ENCODE data around the gene CHCHD1. TPM values are rescaled to one million over a fixed set of nuclear protein-coding genes. Genes with fewer than 3 reads are reported as not detected.

The CHCHD1 gene
- total RNA-seq, 1 experiment from 2014 or later: 238 TPM

DNA sequence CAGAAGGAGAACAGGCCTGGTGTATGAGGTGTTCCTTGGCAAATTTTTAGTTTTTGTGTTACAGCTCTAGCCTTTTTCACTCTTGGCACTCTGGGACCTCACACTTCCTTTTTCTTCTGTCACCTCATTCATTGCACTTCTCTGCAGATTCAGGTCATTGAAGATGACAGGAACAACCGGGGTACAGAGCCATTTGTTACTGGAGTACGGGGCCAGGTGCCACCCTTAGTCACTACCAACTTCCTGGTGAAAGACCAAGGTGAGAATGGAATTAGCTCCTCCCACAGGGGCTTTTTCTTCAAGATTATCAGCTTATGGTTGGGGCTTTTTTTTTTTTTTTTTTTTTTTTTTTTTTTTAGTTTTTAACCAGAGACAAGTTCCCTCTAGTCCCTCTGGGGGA is 18.5 kb upstream of the CHCHD1 start:
- no peak overlapping the region for H2AFZ ChIP-seq (ENCODE audit: low read length)
- H3K36me3 ChIP-seq (ENCODE audit: low read depth, low read length): peaks cover 87% of the 10 kb centered on the region
- 0 out of 2 replicates have a peak overlapping the region, but pooled peaks have one; percentile 0 for H3K9ac ChIP-seq (ENCODE audit: low read length)
- H3K27ac ChIP-seq (ENCODE audit: low read length): peak overlapping the region; percentile 56
- CTCF ChIA-PET: no interaction called here
- H3F3A ChIP-seq (ENCODE audit: low read length, unreplicated experiment): peaks cover 18% of the 10 kb centered on the region
- BruUV-seq (replicated peaks): no TSS peak
- POLR2A ChIA-PET (ENCODE audit: unreplicated experiment): interaction anchor here (0.6 to 1.5 kb wide), 2 partner anchors 8 to 17 kb away, joined by 4 to 14 read pairs; a partner anchor contains a TSS
- H4K20me1 ChIP-seq (ENCODE audit: low read length): peaks cover 22% of the 10 kb centered on the region
- no peaks in the 10 kb centered on the region for H3K9me2 ChIP-seq (replicated peaks; ENCODE audit: low read length)
- H3K4me1 ChIP-seq (ENCODE audit: insufficient read depth, low read length): peaks cover 34% of the 10 kb centered on the region
- H3K4me3 ChIP-seq (ENCODE audit: low read length): peak overlapping the region; percentile 1; the same call in 1 of the 2 replicates
- intact Hi-C loops (cut with micrococcal nuclease): loop anchor here (1.0 to 2.0 kb wide), 2 partner anchors 9 to 19 kb away; partner anchors contain the start of gene SEC24C
- peak; percentile 14; the same call in 1 of the 2 replicates for ATAC-seq
- no peaks in the 10 kb centered on the region for H3K27me3 ChIP-seq (ENCODE audit: low read length)
- H3K79me2 ChIP-seq (ENCODE audit: low read length): peaks cover 37% of the 10 kb centered on the region
- H3K9me3 ChIP-seq (ENCODE audit: low read length): no peaks in the 10 kb centered on the region
- peak overlapping the region; percentile 50 for H3K4me2 ChIP-seq (ENCODE audit: low read length)
- TF ChIP-seq, protein P1, sequence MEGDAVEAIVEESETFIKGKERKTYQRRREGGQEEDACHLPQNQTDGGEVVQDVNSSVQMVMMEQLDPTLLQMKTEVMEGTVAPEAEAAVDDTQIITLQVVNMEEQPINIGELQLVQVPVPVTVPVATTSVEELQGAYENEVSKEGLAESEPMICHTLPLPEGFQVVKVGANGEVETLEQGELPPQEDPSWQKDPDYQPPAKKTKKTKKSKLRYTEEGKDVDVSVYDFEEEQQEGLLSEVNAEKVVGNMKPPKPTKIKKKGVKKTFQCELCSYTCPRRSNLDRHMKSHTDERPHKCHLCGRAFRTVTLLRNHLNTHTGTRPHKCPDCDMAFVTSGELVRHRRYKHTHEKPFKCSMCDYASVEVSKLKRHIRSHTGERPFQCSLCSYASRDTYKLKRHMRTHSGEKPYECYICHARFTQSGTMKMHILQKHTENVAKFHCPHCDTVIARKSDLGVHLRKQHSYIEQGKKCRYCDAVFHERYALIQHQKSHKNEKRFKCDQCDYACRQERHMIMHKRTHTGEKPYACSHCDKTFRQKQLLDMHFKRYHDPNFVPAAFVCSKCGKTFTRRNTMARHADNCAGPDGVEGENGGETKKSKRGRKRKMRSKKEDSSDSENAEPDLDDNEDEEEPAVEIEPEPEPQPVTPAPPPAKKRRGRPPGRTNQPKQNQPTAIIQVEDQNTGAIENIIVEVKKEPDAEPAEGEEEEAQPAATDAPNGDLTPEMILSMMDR (conservative IDR thresholded peaks at IDR 0.05; ENCODE audit: low read depth, low read length): no peak
- TF ChIP-seq EZH2 (IDR thresholded peaks at IDR 0.05; ENCODE audit: low read length, unreplicated experiment): no peak
- TF ChIP-seq EZH2phosphoT487 (IDR thresholded peaks at IDR 0.05; ENCODE audit: borderline replicate concordance, low read length): no peak
- DNase-seq: no peak

DNA sequence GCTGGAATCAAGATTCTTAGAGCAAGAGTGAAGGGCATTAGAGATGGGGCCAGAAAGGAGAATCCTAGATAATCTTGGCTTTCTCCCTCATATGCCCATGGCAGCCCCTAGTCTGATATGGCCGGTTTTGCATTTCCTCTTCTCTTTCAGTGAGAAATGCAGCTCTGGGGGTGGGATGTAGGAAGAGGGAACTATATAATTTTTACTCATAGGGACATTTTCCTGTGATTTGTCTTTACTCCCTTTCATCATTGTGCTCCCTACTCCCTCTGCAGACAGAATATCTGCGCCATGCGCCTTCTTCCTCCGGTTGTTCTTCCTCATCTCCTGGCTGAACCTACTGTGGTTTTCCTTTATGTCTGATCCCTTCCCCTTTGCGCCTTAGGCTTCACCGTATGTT is 16.8 kb upstream of the CHCHD1 start:
- Histone ChIP-seq H3K4me1 (ENCODE audit: insufficient read depth, low read length) (peaks cover 34% of the 10 kb centered on the region), H3K27ac (ENCODE audit: low read length) (no peak overlapping the region), H3K79me2 (ENCODE audit: low read length) (peaks cover 20% of the 10 kb centered on the region), H4K20me1 (ENCODE audit: low read length) (peaks cover 9% of the 10 kb centered on the region; the same call in 1 of the 2 replicates), H3K27me3 (ENCODE audit: low read length) (no peaks in the 10 kb centered on the region), H3K9me2 (replicated peaks; ENCODE audit: low read length) (no peaks in the 10 kb centered on the region), H3K4me3 (ENCODE audit: low read length) (no peak overlapping the region), H3K9ac (ENCODE audit: low read length) (no peak overlapping the region), H3K36me3 (ENCODE audit: low read depth, low read length) (peaks cover 87% of the 10 kb centered on the region), H3K9me3 (ENCODE audit: low read length) (no peaks in the 10 kb centered on the region), H3F3A (ENCODE audit: low read length, unreplicated experiment) (peaks cover 18% of the 10 kb centered on the region), H2AFZ (ENCODE audit: low read length) (no peak overlapping the region), H3K4me2 (ENCODE audit: low read length) (no peak overlapping the region)
- DNase-seq (no peak), ATAC-seq (no peak)
- intact Hi-C loops (cut with micrococcal nuclease): no loop called here
- no peak for TF ChIP-seq EZH2 (IDR thresholded peaks at IDR 0.05; ENCODE audit: low read length, unreplicated experiment)
- ChIA-PET CTCF (no interaction called here), POLR2A (ENCODE audit: unreplicated experiment) (interaction anchor here (0.6 kb wide), 1 partner anchor 7 kb away, joined by 3 read pairs; a partner anchor contains a TSS)
- no TSS peak for BruUV-seq (replicated peaks)

DNA sequence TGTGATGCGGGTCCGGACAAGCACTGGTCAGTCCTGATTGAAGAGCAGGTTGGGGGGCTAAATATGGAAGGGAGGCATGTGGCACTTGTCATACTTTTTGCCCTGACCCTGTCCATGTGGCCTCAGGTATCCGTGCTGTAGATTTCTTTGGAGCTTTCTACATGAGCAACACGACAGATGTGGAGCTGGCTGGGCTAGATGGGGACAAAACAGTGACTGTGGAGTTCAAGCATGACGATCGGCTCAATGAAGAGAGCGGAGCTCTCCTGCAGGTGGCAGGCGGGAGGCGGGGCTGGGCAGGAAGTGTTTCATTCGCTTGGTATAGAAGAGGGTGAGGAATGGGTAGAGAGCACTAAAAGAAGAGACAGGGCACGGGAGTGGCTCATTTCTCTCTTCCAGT is 13.0 kb upstream of the CHCHD1 start:
- BruUV-seq (replicated peaks): no TSS peak
- CTCF ChIA-PET: no interaction called here
- no peak for ATAC-seq

More for the DNA sequence above, 13.0 kb upstream of the CHCHD1 start:
- H3K36me3 ChIP-seq (ENCODE audit: low read depth, low read length): peaks cover 74% of the 10 kb centered on the region
- H3K4me2 ChIP-seq (ENCODE audit: low read length): no peak overlapping the region
- no peak for DNase-seq
- H3K9me2 ChIP-seq (replicated peaks; ENCODE audit: low read length): no peaks in the 10 kb centered on the region
- POLR2A ChIA-PET (ENCODE audit: unreplicated experiment): interaction anchor here (0.5 kb wide), 1 partner anchor 509 kb away, joined by 7 read pairs; no protein-coding TSS in a partner anchor
- intact Hi-C loops (cut with micrococcal nuclease): no loop called here
- H3K4me1 ChIP-seq (ENCODE audit: insufficient read depth, low read length): peaks cover 7% of the 10 kb centered on the region
- peaks cover 12% of the 10 kb centered on the region for H3K79me2 ChIP-seq (ENCODE audit: low read length)
- no peak overlapping the region for H3K4me3 ChIP-seq (ENCODE audit: low read length)
- no peak overlapping the region for H3K27ac ChIP-seq (ENCODE audit: low read length)
- peaks cover 14% of the 10 kb centered on the region for H3F3A ChIP-seq (ENCODE audit: low read length, unreplicated experiment)
- H4K20me1 ChIP-seq (ENCODE audit: low read length): peaks cover 7% of the 10 kb centered on the region; the same call in 1 of the 2 replicates
- TF ChIP-seq, protein P1 (conservative IDR thresholded peaks at IDR 0.05; ENCODE audit: low read depth, low read length): 0 out of 2 replicates have a peak, but pooled peaks have one; percentile 12
- no peak for TF ChIP-seq EZH2 (IDR thresholded peaks at IDR 0.05; ENCODE audit: low read length, unreplicated experiment)
- no peaks in the 10 kb centered on the region for H3K27me3 ChIP-seq (ENCODE audit: low read length)
- no peak overlapping the region for H3K9ac ChIP-seq (ENCODE audit: low read length)
- no peak overlapping the region for H2AFZ ChIP-seq (ENCODE audit: low read length)
- H3K9me3 ChIP-seq (ENCODE audit: low read length): no peaks in the 10 kb centered on the region

All from PC-3 (cell line).